GM18499 (cell line): ENCODE measurements around the gene HAUS6.
"Not testable (repeated sequence)": the region's sequence is repeated elsewhere in the genome, so short reads cannot be mapped to it uniquely, and the experiment has no call there.

Experiments
- ATAC-seq: cut with Tn5 transposase; IDR thresholded peaks from one replicate; pipeline ENCODE4 v1.9.1; 2021; ENCODE audit warnings: moderate number of reproducible peaks; ENCODE audit not compliant: insufficient read depth, unreplicated experiment

Gene HAUS6

GRCh38 chr9:19049917-19050636 lies 52.6 kb downstream of the HAUS6 start:
- no peak for ATAC-seq

DNA sequence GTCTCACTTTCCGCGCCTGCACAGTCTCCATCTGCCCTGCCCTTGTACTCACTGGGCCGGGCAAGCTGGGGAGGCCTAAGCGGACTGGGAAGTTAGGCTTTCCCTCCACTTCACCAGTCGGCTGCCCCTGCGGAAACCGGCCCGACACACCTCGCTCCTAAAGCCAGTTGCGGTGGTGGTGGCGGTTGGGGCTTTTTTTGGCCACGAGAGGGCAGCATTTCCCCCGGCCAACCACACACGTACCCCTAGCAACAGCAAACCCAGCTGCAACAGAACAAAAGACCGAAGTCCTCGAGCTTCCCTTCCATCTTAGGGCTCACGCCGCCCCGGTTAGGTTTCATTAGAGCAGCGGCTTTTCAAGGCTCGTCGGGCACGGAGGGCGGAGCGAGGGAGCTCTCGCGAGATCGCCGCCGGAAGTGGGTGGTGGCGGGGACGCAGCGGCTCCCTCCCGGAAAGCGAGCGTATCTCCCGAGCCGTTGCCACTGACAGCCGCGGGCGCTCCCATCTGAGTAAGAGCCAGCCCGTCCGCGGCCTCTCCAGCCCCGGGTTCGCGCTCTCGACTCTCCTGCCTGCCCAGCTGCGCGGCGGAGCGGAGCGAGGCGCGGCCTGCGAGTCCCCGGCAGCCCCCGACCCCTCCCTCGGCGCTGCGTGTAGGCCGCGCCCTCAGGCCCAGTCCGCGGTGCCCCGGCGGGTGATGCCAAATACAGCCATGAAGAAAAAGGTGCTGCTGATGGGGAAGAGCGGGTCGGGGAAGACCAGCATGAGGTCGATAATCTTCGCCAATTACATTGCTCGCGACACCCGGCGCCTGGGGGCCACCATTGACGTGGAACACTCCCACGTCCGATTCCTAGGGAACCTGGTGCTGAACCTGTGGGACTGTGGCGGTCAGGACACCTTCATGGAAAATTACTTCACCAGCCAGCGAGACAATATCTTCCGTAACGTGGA lies 53.5 kb downstream of the HAUS6 start, which contains the start of gene RRAGA:
Gene RRAGA, plus strand, starts transcription at position 462 of the 951 bp plus-strand sequence. Its CDS starts 233 bp downstream, at position 695.
- peak; percentile 95 for ATAC-seq

- no peak for ATAC-seq
Measured at GRCh38 chr9:19036611-19037010, 66.1 kb downstream of the HAUS6 start.

GRCh38 chr9:19033015-19033414 lies 69.7 kb downstream of the HAUS6 start, which contains the start of gene SAXO1:
Gene SAXO1, minus strand, starts transcription at chr9:19033209. Its CDS starts 301 bp downstream, at chr9:19032908.
- no peak for ATAC-seq

GRCh38 chr9:19032406-19032805 lies 70.3 kb downstream of the HAUS6 start:
- ATAC-seq, result no peak

DNA sequence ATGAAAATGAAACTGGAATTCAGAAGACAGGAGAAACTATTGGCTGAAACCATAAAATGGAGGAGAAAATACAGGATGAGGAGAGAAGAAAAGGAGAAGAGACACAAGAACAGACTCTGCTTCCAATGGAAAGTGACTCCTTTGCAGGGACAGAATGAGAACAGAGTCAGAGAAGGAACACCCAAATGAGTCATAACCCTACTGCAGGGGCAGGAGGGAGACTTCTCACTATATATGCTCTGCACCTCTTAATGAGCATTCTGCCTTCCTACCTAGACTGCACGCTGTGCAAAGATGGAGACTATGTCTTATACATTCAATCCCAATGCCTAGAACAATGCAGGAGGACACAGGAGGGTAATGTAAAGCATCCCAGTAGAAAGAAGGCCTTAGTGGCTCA lies 71.8 kb downstream of the HAUS6 start:
- no peak for ATAC-seq

DNA sequence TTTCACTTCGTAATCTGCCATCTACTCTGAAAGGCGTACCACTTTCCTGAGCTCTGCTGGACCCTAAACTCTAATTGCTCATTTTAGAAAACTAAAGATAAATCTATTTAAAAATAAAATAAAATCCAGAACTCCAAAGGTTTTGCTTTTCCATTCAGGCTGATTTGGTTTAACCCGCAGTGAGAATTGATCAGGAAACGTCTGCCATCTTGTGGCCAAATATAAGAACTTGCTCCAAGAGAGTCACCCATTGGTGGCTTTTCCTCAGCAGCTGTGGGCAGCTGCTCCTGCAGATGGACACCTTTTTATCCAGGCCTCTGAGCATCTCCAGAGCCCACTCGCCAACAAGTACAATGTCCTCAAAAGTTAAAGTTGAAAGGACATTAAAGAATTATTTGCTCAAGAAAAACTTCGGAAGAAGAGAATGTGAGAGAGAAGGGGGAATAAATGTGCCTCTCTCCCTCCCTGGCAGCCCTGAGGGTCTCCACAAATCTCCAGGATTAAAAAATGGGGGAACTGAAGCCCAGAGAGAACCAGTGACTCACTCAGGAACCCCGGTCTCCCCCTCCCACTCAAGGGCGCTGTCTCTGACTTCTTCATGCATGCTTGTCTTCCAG lies 73.8 kb downstream of the HAUS6 start:
- ATAC-seq, result no peak

GRCh38 chr9:19027825-19028224 lies 74.9 kb downstream of the HAUS6 start:
- no peak for ATAC-seq

GRCh38 chr9:19026375-19026774 lies 76.3 kb downstream of the HAUS6 start:
- no peak for ATAC-seq

DNA sequence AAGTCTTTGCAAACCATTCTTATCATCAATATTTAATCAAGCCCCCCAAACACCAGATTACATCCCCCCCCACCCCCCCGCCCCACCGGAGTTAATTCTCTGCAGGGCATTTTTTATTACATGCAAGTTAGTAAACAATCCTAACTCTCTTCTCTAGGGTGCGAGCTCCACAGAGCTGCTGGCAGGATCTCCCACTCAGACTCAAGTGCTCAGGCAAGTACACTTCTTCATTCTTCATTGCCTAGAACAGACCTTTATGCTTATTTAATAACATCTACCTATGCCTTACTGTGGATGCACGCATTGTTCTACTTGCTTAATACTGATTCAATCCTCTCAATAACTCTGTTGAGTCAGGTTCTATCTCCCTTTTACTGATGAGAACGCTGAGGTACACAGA lies 79.6 kb downstream of the HAUS6 start:
- ATAC-seq, result no peak

- peak; percentile 60 for ATAC-seq
Measured at GRCh38 chr9:19022206-19022605, 80.5 kb downstream of the HAUS6 start.

GRCh38 chr9:19021649-19022048 lies 81.1 kb downstream of the HAUS6 start:
- not testable (repeated sequence) for ATAC-seq

GRCh38 chr9:19020886-19021455 lies 81.7 kb downstream of the HAUS6 start:
- ATAC-seq, result no peak

DNA sequence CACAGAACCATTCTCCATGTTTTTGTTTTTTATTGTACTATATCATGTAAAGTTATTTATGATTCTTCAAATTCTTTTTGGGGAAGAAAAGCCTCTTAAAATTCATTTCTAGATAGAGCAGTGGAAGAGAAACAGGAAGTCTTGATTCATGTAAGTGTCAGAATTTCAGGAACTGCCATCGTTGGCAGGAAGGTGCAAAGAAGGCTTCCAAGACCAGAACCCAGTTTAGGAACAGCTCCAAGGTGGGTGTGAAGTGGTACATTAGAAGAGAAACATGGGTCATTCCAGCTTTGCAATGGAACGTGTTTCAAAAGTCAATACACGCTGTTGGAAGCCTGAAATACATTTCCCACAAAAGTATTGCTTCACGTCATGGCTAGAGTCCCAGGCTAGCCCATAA lies 84.5 kb downstream of the HAUS6 start:
- no peak for ATAC-seq

DNA sequence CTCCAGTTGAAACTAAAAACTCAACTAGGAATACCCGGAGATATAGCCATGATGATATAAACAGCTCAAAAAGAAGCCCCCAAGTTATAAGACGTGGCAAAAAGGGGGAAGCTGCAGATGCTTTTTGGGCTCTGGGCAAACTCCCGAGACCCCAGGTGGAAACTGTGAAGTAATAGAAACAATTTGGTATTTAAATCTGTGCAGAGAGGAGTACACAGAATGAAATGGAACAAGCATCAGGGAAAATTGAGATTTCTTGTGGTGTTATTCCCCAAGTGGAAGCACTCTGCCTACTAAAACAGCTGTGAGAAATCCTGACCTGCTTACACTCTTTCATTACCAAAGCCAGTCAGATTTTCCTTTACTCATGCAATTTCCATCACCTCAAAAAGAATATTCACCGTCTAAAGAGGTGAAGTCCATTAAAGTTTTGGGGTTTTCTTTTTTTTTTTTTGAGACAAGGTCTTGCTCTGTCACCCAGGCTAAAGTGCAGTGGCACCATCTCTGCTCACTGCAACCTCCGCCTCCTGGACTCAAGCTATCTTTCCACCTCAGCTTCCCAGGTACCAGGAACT lies 93.2 kb downstream of the HAUS6 start:
- ATAC-seq, result no peak
